ENCODE data around the gene NSG1. TPM values are rescaled to one million over a fixed set of nuclear protein-coding genes. Genes with fewer than 3 reads are reported as not detected.
A peak's percentile ranks its signal among the peaks of the same experiment; 100 is the strongest.

The NSG1 gene
- total RNA-seq, 1 donor from 2014 or later = 41.6 TPM

DNA sequence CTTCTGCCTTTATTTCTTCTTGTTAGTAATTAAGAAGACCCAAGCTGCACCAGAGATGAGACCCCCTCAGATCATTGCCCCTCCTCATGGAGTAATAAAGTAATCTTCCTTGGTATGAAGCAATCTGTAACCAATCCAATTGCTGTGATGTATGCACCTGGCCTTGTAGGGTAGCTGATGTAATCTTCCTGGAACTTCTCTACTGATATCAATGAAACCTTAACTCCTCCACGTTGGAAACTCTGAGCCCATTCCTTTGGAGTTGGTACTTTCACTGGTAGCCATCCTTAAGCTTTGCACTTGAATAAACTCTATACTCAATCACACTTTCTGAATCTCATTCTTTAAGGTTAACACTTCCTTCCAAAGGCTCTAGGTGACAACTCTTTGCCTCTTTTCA, 31.6 kb upstream of the NSG1 start:
- Histone ChIP-seq H3K27ac (no peak overlapping the region), H3K79me2 (ENCODE audit: low read depth) (no peaks in the 10 kb centered on the region), H3K4me1 (peaks cover 6% of the 10 kb centered on the region), H3K4me2 (no peak overlapping the region), H3K9me3 (ENCODE audit: low read depth) (no peaks in the 10 kb centered on the region), H3K9ac (no peak overlapping the region), H4K20me1 (ENCODE audit: low read depth) (no peaks in the 10 kb centered on the region), H3K36me3 (no peaks in the 10 kb centered on the region), H3K4me3 (no peak overlapping the region), H2AFZ (replicated peaks) (no peak overlapping the region), H3F3A (ENCODE audit: low read depth) (peaks cover 8% of the 10 kb centered on the region), H3K27me3 (no peaks in the 10 kb centered on the region)
- TF ChIP-seq EZH2phosphoT487 (IDR thresholded peaks at IDR 0.05) (no peak), EZH2 (IDR thresholded peaks at IDR 0.05) (no peak)
- TF ChIP-seq, protein P1, sequence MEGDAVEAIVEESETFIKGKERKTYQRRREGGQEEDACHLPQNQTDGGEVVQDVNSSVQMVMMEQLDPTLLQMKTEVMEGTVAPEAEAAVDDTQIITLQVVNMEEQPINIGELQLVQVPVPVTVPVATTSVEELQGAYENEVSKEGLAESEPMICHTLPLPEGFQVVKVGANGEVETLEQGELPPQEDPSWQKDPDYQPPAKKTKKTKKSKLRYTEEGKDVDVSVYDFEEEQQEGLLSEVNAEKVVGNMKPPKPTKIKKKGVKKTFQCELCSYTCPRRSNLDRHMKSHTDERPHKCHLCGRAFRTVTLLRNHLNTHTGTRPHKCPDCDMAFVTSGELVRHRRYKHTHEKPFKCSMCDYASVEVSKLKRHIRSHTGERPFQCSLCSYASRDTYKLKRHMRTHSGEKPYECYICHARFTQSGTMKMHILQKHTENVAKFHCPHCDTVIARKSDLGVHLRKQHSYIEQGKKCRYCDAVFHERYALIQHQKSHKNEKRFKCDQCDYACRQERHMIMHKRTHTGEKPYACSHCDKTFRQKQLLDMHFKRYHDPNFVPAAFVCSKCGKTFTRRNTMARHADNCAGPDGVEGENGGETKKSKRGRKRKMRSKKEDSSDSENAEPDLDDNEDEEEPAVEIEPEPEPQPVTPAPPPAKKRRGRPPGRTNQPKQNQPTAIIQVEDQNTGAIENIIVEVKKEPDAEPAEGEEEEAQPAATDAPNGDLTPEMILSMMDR (IDR thresholded peaks at IDR 0.05) = no peak
- Mint-ChIP-seq H3K27me3 (ENCODE audit: insufficient read depth, low read depth) (peaks cover 15% of the 10 kb centered on the region), H3K27ac (no peak overlapping the region), H3K4me3 (no peak overlapping the region), H3K36me3 (no peaks in the 10 kb centered on the region), H3K4me1 (peaks cover 34% of the 10 kb centered on the region), H3K9me3 (peaks cover 5% of the 10 kb centered on the region)
- DNase-seq (ENCODE audit: low spot score) = no peak

DNA sequence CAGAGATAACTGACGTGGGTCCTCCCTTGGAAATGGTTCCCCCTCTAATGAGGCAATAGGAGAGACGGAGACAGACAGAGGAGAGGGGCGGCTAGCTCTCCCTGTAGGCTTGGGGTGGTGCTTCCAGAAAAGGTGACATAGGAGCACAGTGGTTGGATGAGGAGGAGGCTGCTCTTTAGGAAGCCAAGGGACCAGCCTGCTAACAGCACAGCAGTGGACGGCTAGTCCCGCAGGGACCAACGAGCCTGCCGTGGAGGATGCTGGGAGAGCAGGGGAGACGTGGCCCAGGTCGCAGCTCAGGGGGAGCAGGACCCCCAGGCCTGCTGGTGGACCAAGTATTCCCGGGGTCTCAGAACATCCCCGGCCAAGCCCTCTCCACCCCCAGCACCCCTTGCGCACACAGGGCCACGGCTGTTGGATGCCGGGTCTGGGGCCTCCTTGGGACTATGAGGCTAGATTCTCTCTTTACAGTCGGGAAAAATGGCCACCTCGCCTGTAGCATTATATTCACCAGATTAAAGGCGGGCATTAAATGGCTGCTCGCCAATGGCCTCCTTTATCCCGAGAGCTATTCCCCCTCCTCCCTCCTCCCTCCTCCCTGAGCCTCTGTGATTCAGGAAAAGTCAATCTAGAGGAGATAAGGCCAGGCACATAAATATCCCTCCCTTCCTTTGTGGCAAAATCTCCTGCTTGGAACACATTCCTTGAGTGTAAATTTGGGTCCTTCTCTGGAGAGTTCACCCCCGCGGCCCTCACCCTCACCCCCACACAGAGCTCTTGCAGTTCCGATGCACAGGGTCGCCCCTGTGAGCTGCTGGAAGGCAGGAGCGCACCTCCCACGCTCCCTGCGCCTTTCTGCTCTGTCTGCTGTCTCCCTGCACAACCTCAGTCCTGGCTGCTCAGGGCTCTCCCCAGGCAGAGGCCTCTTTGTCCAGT, 30.5 kb upstream of the NSG1 start:
- H3K79me2 ChIP-seq (ENCODE audit: low read depth) = no peaks in the 10 kb centered on the region
- H3K4me3 Mint-ChIP-seq = no peak overlapping the region
- no peak for DNase-seq (ENCODE audit: low spot score)
- H3F3A ChIP-seq (ENCODE audit: low read depth) = peaks cover 8% of the 10 kb centered on the region
- no peak overlapping the region for H3K4me3 ChIP-seq
- TF ChIP-seq EZH2 (IDR thresholded peaks at IDR 0.05) = no peak
- TF ChIP-seq, protein P1 (IDR thresholded peaks at IDR 0.05) = no peak
- TF ChIP-seq EZH2phosphoT487 (IDR thresholded peaks at IDR 0.05) = no peak
- peaks cover 6% of the 10 kb centered on the region for H3K4me1 ChIP-seq
- H3K9me3 Mint-ChIP-seq = peaks cover 5% of the 10 kb centered on the region
- no peaks in the 10 kb centered on the region for H3K36me3 Mint-ChIP-seq
- H4K20me1 ChIP-seq (ENCODE audit: low read depth) = no peaks in the 10 kb centered on the region
- H3K9me3 ChIP-seq (ENCODE audit: low read depth) = no peaks in the 10 kb centered on the region
- no peaks in the 10 kb centered on the region for H3K36me3 ChIP-seq
- peak overlapping the region; percentile 95 for H3K27ac Mint-ChIP-seq
- H3K4me2 ChIP-seq = no peak overlapping the region
- no peak overlapping the region for H3K27ac ChIP-seq
- H3K9ac ChIP-seq = no peak overlapping the region
- H2AFZ ChIP-seq (replicated peaks) = peak overlapping the region; percentile 32
- peaks cover 21% of the 10 kb centered on the region for H3K27me3 Mint-ChIP-seq (ENCODE audit: insufficient read depth, low read depth)
- H3K27me3 ChIP-seq = no peaks in the 10 kb centered on the region
- peaks cover 39% of the 10 kb centered on the region for H3K4me1 Mint-ChIP-seq

DNA sequence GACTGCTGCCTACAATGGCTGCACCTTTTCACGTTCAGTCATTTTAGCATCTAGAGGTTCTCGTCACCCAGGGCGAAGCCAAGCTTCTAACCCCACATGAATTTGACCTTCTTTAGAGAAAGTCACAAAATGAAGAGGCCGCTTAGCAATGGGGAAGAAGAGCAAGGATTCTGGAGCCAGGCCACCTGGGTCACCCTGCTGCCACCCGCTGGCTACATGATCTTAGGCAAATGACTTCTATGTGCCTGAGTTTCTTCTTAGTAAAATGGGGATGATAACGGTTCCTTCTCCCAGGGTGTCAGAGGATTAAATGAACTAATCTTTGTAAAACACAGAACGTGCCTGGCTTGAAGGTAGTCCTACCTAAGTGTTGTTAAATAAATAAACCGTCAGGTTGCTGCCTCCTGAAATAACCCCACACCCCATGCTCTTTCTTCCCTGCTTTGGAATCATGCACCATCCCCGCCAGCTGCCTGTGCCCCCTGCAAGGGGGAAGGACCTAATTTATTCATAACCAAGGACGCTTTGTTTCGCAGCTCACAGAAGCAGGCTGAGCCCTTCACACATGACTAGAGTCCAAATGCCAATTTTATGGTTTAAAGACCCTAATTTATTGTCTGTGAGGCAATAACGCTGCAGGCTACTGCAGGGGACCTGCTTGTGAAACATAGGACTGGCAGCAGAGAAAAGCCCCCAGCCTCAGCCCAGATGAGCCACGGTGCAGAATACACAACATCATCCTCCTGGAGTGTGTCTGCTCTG, 28.6 kb upstream of the NSG1 start:
- peak; percentile 24 for DNase-seq (ENCODE audit: low spot score)
- Histone ChIP-seq H3K79me2 (ENCODE audit: low read depth) (no peaks in the 10 kb centered on the region), H3K4me1 (peaks cover 6% of the 10 kb centered on the region), H3K4me3 (no peak overlapping the region), H4K20me1 (ENCODE audit: low read depth) (no peaks in the 10 kb centered on the region), H2AFZ (replicated peaks) (no peak overlapping the region), H3F3A (ENCODE audit: low read depth) (peaks cover 8% of the 10 kb centered on the region), H3K36me3 (no peaks in the 10 kb centered on the region), H3K9ac (no peak overlapping the region), H3K9me3 (ENCODE audit: low read depth) (no peaks in the 10 kb centered on the region), H3K27ac (no peak overlapping the region), H3K27me3 (no peaks in the 10 kb centered on the region), H3K4me2 (peak overlapping the region; percentile 34)
- peak overlapping the region; percentile 68 for H3K4me3 Mint-ChIP-seq
- H3K36me3 Mint-ChIP-seq = no peaks in the 10 kb centered on the region
- TF ChIP-seq, protein P1 (IDR thresholded peaks at IDR 0.05) = no peak
- TF ChIP-seq EZH2phosphoT487 (IDR thresholded peaks at IDR 0.05) = no peak
- no peak for TF ChIP-seq EZH2 (IDR thresholded peaks at IDR 0.05)
- peaks cover 45% of the 10 kb centered on the region for H3K4me1 Mint-ChIP-seq
- H3K9me3 Mint-ChIP-seq = peaks cover 9% of the 10 kb centered on the region
- peak overlapping the region; percentile 81 for H3K27ac Mint-ChIP-seq
- H3K27me3 Mint-ChIP-seq (ENCODE audit: insufficient read depth, low read depth) = peaks cover 34% of the 10 kb centered on the region
